ENCODE data around the gene MFSD8.
"Not testable (repeated sequence)": the region's sequence is repeated elsewhere in the genome, so short reads cannot be mapped to it uniquely, and the experiment has no call there.

Gene MFSD8

DNA sequence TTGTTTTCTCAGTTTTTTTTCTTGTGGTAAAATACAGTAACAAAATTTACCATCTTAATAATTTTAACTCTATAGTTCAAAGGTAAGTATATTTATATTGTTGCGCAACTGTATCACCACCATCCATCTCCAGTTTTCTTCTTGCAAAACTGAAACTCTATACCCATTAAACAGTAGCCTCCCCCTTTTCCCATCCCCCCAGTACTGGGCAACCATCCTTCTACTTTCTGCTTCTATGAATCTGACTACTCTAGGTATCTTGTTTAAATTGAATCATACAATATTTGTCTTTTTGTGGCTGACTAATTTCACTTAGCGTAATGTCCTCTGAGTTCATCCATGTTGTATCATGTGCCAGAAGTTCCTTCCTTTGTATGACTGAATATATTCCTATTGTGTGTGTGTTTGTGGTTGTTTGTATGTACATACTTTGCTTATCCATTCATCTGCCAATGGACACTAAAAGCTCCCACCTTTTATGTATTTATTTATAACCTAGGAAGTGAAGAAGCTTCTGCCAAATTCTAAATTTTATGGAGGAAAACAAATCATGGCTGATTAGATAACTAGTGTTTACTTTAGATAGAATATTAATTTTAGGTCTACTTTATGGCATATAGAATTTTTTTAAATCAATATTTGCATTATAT, 10.3 kb upstream of the MFSD8 start:
- no peaks in the 10 kb centered on the region for H3K9me3 ChIP-seq
- no peak overlapping the region for H3K4me3 ChIP-seq (ENCODE audit: low read depth in 1 of 2, low read length in 1 of 2)
- no peak overlapping the region for H3K27ac ChIP-seq
- TF ChIP-seq, protein P1, sequence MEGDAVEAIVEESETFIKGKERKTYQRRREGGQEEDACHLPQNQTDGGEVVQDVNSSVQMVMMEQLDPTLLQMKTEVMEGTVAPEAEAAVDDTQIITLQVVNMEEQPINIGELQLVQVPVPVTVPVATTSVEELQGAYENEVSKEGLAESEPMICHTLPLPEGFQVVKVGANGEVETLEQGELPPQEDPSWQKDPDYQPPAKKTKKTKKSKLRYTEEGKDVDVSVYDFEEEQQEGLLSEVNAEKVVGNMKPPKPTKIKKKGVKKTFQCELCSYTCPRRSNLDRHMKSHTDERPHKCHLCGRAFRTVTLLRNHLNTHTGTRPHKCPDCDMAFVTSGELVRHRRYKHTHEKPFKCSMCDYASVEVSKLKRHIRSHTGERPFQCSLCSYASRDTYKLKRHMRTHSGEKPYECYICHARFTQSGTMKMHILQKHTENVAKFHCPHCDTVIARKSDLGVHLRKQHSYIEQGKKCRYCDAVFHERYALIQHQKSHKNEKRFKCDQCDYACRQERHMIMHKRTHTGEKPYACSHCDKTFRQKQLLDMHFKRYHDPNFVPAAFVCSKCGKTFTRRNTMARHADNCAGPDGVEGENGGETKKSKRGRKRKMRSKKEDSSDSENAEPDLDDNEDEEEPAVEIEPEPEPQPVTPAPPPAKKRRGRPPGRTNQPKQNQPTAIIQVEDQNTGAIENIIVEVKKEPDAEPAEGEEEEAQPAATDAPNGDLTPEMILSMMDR (IDR thresholded peaks at IDR 0.05), result no peak
- no peaks in the 10 kb centered on the region for H3K4me1 ChIP-seq (ENCODE audit: control insufficient read depth in 1 of 2, insufficient read depth in 1 of 2, low read depth in 1 of 2, low read length in 1 of 2)
- peaks cover 6% of the 10 kb centered on the region for H3K36me3 ChIP-seq
- no peaks in the 10 kb centered on the region for H3K27me3 ChIP-seq

DNA sequence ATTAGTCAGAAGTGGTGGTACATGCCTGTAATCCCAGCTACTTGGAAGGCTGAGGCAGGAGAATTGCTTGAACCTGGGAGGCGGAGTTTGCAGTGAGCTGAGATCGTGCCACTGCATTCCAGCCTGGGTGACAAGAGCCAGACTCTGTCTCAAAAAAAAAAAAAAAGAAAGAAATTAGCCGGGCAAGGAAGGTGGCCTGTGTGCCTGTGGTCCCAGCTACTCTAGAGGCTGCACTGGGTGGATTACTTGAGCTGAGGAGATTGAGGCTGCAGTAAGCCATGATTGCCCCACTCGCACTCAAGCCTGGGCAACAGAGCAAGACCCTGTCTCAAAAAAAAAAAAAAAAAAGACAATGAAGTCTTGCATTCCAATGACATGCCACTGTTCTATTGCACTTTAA, 6.0 kb upstream of the MFSD8 start:
- H3K27me3 ChIP-seq; H3K27ac ChIP-seq; H3K36me3 ChIP-seq; H3K4me3 ChIP-seq (ENCODE audit: low read depth in 1 of 2, low read length in 1 of 2); H3K4me1 ChIP-seq (ENCODE audit: control insufficient read depth in 1 of 2, insufficient read depth in 1 of 2, low read depth in 1 of 2, low read length in 1 of 2); H3K9me3 ChIP-seq: not testable (repeated sequence)

DNA sequence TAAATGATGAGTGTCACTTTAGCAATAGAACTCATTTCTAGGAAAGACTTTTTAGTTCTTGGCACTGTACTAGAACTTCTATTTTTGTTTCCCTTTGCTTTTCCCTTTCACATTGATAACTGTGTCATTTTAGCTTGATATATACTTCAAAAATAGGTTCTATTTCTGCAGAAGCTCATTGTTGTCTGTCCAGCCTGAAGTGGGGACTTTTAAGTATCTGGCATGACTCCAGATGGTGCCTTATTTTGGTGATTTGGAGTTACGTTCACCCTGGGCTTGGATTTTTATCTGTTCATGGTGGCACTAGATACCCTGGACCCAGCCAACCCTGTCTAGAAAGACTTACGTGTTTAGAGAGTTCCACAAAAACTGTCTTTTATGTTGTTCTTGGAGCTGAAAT, 3.6 kb upstream of the MFSD8 start:
- peaks cover 6% of the 10 kb centered on the region for H3K36me3 ChIP-seq
- no peak overlapping the region for H3K27ac ChIP-seq
- TF ChIP-seq, protein P1 (IDR thresholded peaks at IDR 0.05), result no peak

DNA sequence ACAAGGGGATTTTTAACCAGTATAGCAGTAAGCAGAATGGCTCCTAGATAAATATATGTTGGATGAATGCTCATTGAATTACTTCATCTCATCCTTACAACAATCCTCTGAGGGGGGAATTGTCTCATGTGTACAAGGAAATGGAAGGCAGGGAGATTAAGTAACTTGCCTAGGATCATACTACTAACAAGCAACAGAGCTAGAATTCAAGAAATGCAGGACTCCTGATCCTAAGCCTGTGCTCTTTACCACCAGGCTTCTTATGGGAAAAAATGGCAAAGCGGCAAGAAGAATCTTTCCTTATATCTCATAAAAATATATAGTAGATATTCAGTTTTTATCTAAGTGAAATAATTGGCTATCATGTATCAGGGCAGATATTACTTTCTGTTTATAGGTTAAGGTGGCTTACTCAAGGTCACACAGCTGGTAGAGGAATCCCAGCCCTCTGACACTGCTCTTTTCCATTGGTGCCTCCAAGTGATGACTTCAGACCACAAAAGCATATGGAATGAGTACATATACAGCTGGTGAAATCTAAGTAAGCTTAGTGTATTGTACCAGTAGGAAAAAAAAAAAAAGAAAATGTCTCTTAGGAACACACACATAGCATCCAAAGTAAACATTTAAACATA, 2.3 kb upstream of the MFSD8 start:
- Histone ChIP-seq H3K4me1 (ENCODE audit: control insufficient read depth in 1 of 2, insufficient read depth in 1 of 2, low read depth in 1 of 2, low read length in 1 of 2) (peaks cover 16 to 21% of the 10 kb centered on the region in 2 experiments), H3K36me3 (no peaks in the 10 kb centered on the region), H3K27me3 (no peaks in the 10 kb centered on the region), H3K9me3 (no peaks in the 10 kb centered on the region), H3K27ac (no peak overlapping the region), H3K4me3 (ENCODE audit: low read depth in 1 of 2, low read length in 1 of 2) (no peak overlapping the region)
- TF ChIP-seq, protein P1 (IDR thresholded peaks at IDR 0.05), result no peak

More for the DNA sequence above, 3.6 kb upstream of the MFSD8 start:
- Histone ChIP-seq H3K4me3 (ENCODE audit: low read depth in 1 of 2, low read length in 1 of 2) (no peak overlapping the region), H3K4me1 (ENCODE audit: control insufficient read depth in 1 of 2, insufficient read depth in 1 of 2, low read depth in 1 of 2, low read length in 1 of 2) (peaks cover 15 to 19% of the 10 kb centered on the region in 2 experiments), H3K27me3 (no peaks in the 10 kb centered on the region), H3K9me3 (no peaks in the 10 kb centered on the region)

DNA sequence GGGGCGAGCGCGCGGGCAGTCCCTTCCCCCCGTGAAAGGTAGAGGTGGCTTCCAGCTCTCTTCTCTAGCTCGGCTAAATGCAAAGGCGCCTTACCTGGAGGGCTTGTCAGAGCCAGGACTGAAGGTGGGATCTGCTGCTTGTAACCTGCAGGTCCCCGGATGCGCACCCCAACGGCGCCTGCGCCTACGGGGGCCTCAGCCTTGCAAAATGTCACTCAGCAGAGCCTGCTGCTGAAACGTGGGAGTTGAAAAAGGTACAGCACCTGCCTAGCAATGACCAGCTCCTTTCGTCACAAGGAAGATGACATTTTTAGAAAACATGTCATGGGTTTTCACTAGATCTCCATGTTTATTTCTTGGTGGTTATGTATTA, 816 bp upstream of the MFSD8 start:
- Histone ChIP-seq H3K27ac (peak overlapping the region; percentile 93), H3K27me3 (no peaks in the 10 kb centered on the region), H3K4me3 (ENCODE audit: low read depth in 1 of 2, low read length in 1 of 2) (peak overlapping the region; percentile 77 to 99), H3K9me3 (no peaks in the 10 kb centered on the region), H3K36me3 (no peaks in the 10 kb centered on the region), H3K4me1 (ENCODE audit: control insufficient read depth in 1 of 2, insufficient read depth in 1 of 2, low read depth in 1 of 2, low read length in 1 of 2) (peaks cover 16 to 21% of the 10 kb centered on the region in 2 experiments)
- TF ChIP-seq, protein P1 (IDR thresholded peaks at IDR 0.05), result no peak

DNA sequence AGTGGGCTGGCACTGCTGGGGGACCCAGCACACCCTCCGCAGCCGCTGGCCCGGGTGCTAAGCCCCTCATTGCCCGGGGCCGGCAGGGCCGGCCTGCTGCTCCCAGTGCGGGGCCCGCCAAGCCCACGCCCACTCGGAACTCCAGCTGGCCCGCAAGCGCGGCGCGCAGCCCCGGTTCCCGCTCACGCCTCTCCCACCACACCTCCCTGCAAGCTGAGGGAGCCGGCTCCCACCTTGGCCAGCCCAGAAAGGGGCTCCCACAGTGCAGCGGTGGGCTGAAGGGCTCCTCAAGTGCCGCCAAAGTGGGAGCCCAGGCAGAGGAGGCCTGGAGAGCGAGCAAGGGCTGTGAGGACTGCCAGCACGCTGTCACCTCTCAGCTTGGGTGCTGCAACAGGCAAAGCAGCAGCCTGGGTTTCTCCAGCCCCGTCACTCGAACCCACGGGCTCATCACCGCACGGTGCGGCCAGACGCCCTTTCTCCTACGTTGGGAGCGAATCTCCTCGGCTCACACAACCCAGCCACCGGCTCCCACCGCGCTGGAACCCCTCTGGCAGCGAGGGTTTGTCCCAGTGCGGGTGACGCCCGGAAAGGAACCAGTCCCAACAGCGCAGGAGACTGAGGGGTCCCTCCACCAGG, 429 bp downstream of the MFSD8 start:
- not testable (repeated sequence) for H3K9me3 ChIP-seq

DNA sequence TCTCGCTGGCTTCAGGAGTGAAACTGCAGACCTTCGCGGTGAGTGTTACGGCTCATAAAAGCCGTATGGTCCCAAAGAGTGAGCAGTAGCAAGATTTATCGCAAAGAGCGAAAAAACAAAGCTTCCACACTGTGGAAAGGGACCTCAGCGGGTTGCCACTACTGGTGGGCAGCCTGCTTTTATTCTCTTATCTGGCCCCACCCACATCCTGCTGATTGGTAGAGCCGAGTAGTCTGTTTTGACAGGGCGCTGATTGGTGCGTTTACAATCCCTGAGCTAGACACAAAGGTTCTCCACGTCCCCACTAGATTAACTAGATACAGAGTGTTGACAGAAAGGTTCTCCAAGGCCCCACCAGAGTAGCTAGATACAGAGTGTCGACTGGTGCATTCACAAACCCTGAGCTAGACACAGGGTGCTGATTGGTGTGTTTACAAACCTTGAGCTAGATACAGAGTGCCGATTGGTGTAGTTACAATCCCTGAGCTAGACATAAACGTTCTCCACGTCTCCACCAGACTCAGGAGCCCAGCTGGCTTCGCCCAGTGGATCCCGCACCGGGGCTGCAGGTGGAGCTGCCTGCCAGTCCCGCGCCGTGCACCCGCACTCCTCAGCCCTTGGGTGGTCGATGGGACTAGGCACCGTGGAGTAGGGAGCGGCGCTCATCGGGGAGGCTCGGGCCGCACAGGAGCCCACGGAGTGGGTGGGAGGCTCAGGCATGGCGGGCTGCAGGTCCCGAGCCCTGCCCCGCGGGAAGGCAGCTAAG, 1.2 kb downstream of the MFSD8 start:
- not testable (repeated sequence) for H3K36me3 ChIP-seq, H3K9me3 ChIP-seq, H3K27me3 ChIP-seq
- H3K4me1 ChIP-seq (ENCODE audit: control insufficient read depth in 1 of 2, insufficient read depth in 1 of 2, low read depth in 1 of 2, low read length in 1 of 2), result peaks cover 16 to 21% of the 10 kb centered on the region in 2 experiments
- peak overlapping the region; percentile 77 to 99 for H3K4me3 ChIP-seq (ENCODE audit: low read depth in 1 of 2, low read length in 1 of 2)
- H3K27ac ChIP-seq, result peak overlapping the region; percentile 93

More for the DNA sequence above, 429 bp downstream of the MFSD8 start:
- H3K36me3 ChIP-seq, H3K27me3 ChIP-seq: not testable (repeated sequence)
- peaks cover 16 to 21% of the 10 kb centered on the region in 2 experiments for H3K4me1 ChIP-seq (ENCODE audit: control insufficient read depth in 1 of 2, insufficient read depth in 1 of 2, low read depth in 1 of 2, low read length in 1 of 2)
- peak overlapping the region; percentile 77 to 99 for H3K4me3 ChIP-seq (ENCODE audit: low read depth in 1 of 2, low read length in 1 of 2)
- peak overlapping the region; percentile 93 for H3K27ac ChIP-seq
